Measurements from ENCODE around the gene BAZ2B.

GRCh38 chr2:159516241-159516758 lies 100.0 kb downstream of the BAZ2B start:
- no peak for TF ChIP-seq EZH2 (IDR thresholded peaks at IDR 0.05; ENCODE audit: borderline replicate concordance, low read depth, low read length, severe bottlenecking)
- TF ChIP-seq CTCF (IDR thresholded peaks at IDR 0.05; ENCODE audit: borderline replicate concordance, extremely low read depth, low read length, poor library complexity, severe bottlenecking), result peak; percentile 36
